SJCRH30 (cell line): ENCODE data around the gene NR4A2. TPM values are rescaled to one million over a fixed set of nuclear protein-coding genes. Genes with fewer than 3 reads are reported as not detected.

Experiments
- DNase-seq, 2 experiments: peaks; one replicate each; pipeline ENCODE4 v3.0.0-alpha.2; 2015 to 2020
- H3K27ac ChIP-seq: fragments of 250-450 bp; sonication (Bioruptor Pico); 2 replicates; pipeline ENCODE4 v1.5.1; 2020; ENCODE audit warnings: mild to moderate bottlenecking, moderate library complexity
- H3K27me3 ChIP-seq: fragments of 250-450 bp; sonication (Bioruptor Pico); 2 replicates; pipeline ENCODE4 v1.5.1; 2020; ENCODE audit warnings: mild to moderate bottlenecking, moderate library complexity
- H3K36me3 ChIP-seq: fragments of 250-450 bp; sonication (Bioruptor Pico); 2 replicates; pipeline ENCODE4 v1.5.1; 2020; ENCODE audit warnings: mild to moderate bottlenecking, moderate library complexity
- H3K4me1 ChIP-seq: fragments of 250-450 bp; sonication (Bioruptor Pico); 2 replicates; pipeline ENCODE4 v1.5.1; 2020; ENCODE audit warnings: mild to moderate bottlenecking, moderate library complexity
- H3K4me3 ChIP-seq: fragments of 250-450 bp; sonication (Bioruptor Pico); 2 replicates; pipeline ENCODE4 v1.5.1; 2020; ENCODE audit warnings: mild to moderate bottlenecking, moderate library complexity
- H3K9me3 ChIP-seq: fragments of 250-450 bp; sonication (Bioruptor Pico); replicated peaks from 2 replicates; pipeline ENCODE4 v1.5.1; 2020; ENCODE audit warnings: mild to moderate bottlenecking, moderate library complexity
- total RNA-seq: library from RNA; depleted of rRNA; stranded (reverse); fragments of >200 nt; shearing (Covaris generic); gene quantifications from 2 replicates; pipeline ENCODE4 v1.2.3, GENCODE V29; 2014

NR4A2 gene
- total RNA-seq, 1 experiment from 2014 or later: 0.51 TPM

GRCh38 chr2:156343096-156343939, 10.8 kb upstream of the NR4A2 start:
- no peaks in the 10 kb centered on the region for H3K27me3 ChIP-seq
- no peaks in the 10 kb centered on the region for H3K4me1 ChIP-seq
- H3K27ac ChIP-seq: peak overlapping the region; percentile 82
- DNase-seq: peak in 1 of 2 experiments; percentile 8
- H3K4me3 ChIP-seq: peak overlapping the region; percentile 97
- H3K9me3 ChIP-seq: no peaks in the 10 kb centered on the region
- H3K36me3 ChIP-seq: no peaks in the 10 kb centered on the region

GRCh38 chr2:156342254-156343095, 10.0 kb upstream of the NR4A2 start:
- Histone ChIP-seq H3K4me1 (no peaks in the 10 kb centered on the region), H3K27ac (peak overlapping the region; percentile 100), H3K4me3 (peak overlapping the region; percentile 97), H3K27me3 (no peaks in the 10 kb centered on the region), H3K36me3 (no peaks in the 10 kb centered on the region), H3K9me3 (no peaks in the 10 kb centered on the region)
- DNase-seq: peak; percentile 88 to 91

- peak overlapping the region; percentile 97 for H3K4me3 ChIP-seq
- H3K4me1 ChIP-seq: no peaks in the 10 kb centered on the region
- DNase-seq: peak; percentile 95
- H3K36me3 ChIP-seq: no peaks in the 10 kb centered on the region
- H3K9me3 ChIP-seq: no peaks in the 10 kb centered on the region
- H3K27ac ChIP-seq: peak overlapping the region; percentile 100
- H3K27me3 ChIP-seq: no peaks in the 10 kb centered on the region
Measured at GRCh38 chr2:156341452-156342253, 9.1 kb upstream of the NR4A2 start.

GRCh38 chr2:156340804-156341451, 8.4 kb upstream of the NR4A2 start:
- no peak for DNase-seq
- Histone ChIP-seq H3K4me3 (peak overlapping the region; percentile 97), H3K36me3 (no peaks in the 10 kb centered on the region), H3K27ac (peak overlapping the region; percentile 100), H3K27me3 (no peaks in the 10 kb centered on the region), H3K9me3 (no peaks in the 10 kb centered on the region), H3K4me1 (peaks cover 2% of the 10 kb centered on the region)

GRCh38 chr2:156340377-156340776, 7.9 kb upstream of the NR4A2 start:
- Histone ChIP-seq H3K9me3 (no peaks in the 10 kb centered on the region), H3K27me3 (no peaks in the 10 kb centered on the region), H3K4me1 (peaks cover 6% of the 10 kb centered on the region), H3K27ac (no peak overlapping the region), H3K4me3 (no peak overlapping the region), H3K36me3 (no peaks in the 10 kb centered on the region)
- no peak for DNase-seq

- no peak for DNase-seq
- Histone ChIP-seq H3K4me3 (no peak overlapping the region), H3K36me3 (no peaks in the 10 kb centered on the region), H3K27me3 (no peaks in the 10 kb centered on the region), H3K27ac (no peak overlapping the region), H3K9me3 (no peaks in the 10 kb centered on the region), H3K4me1 (peaks cover 6% of the 10 kb centered on the region)
Measured at GRCh38 chr2:156339865-156340264, 7.3 kb upstream of the NR4A2 start.

- no peak overlapping the region for H3K27ac ChIP-seq
- no peaks in the 10 kb centered on the region for H3K9me3 ChIP-seq
- no peak for DNase-seq
- H3K4me3 ChIP-seq: no peak overlapping the region
- no peaks in the 10 kb centered on the region for H3K27me3 ChIP-seq
- H3K4me1 ChIP-seq: peaks cover 6% of the 10 kb centered on the region
- H3K36me3 ChIP-seq: no peaks in the 10 kb centered on the region
Measured at GRCh38 chr2:156339110-156339847, 6.8 kb upstream of the NR4A2 start.

GRCh38 chr2:156338578-156338977, 6.1 kb upstream of the NR4A2 start:
- Histone ChIP-seq H3K27ac (no peak overlapping the region), H3K4me1 (peaks cover 6% of the 10 kb centered on the region), H3K9me3 (no peaks in the 10 kb centered on the region), H3K36me3 (no peaks in the 10 kb centered on the region), H3K27me3 (no peaks in the 10 kb centered on the region), H3K4me3 (no peak overlapping the region)
- DNase-seq: no peak

- peak; percentile 79 to 84 for DNase-seq
- Histone ChIP-seq H3K27me3 (no peaks in the 10 kb centered on the region), H3K4me1 (peaks cover 6% of the 10 kb centered on the region), H3K36me3 (no peaks in the 10 kb centered on the region), H3K9me3 (no peaks in the 10 kb centered on the region), H3K27ac (peak overlapping the region; percentile 48), H3K4me3 (peak overlapping the region; percentile 71)
Measured at GRCh38 chr2:156334496-156335478, 2.3 kb upstream of the NR4A2 start.

- Histone ChIP-seq H3K4me1 (peaks cover 6% of the 10 kb centered on the region), H3K36me3 (no peaks in the 10 kb centered on the region), H3K27me3 (no peaks in the 10 kb centered on the region), H3K9me3 (no peaks in the 10 kb centered on the region), H3K27ac (peak overlapping the region; percentile 48), H3K4me3 (peak overlapping the region; percentile 71)
- peak; percentile 49 to 67 for DNase-seq
Measured at GRCh38 chr2:156333951-156334495, 1.5 kb upstream of the NR4A2 start.

GRCh38 chr2:156333274-156333950, 891 bp upstream of the NR4A2 start:
- Histone ChIP-seq H3K27me3 (no peaks in the 10 kb centered on the region), H3K4me1 (peaks cover 6% of the 10 kb centered on the region)

GRCh38 chr2:156332284-156332533, 312 bp downstream of the NR4A2 start:
- Histone ChIP-seq H3K9me3 (no peaks in the 10 kb centered on the region), H3K27ac (peak overlapping the region; percentile 1; the same call in 1 of the 2 replicates), H3K4me1 (peaks cover 6% of the 10 kb centered on the region), H3K36me3 (no peaks in the 10 kb centered on the region), H3K27me3 (no peaks in the 10 kb centered on the region), H3K4me3 (peak overlapping the region; percentile 71)
- no peak for DNase-seq

More at GRCh38 chr2:156333274-156333950, 891 bp upstream of the NR4A2 start:
- Histone ChIP-seq H3K27ac (peak overlapping the region; percentile 48; the same call in 1 of the 2 replicates), H3K4me3 (peak overlapping the region; percentile 71), H3K36me3 (no peaks in the 10 kb centered on the region), H3K9me3 (no peaks in the 10 kb centered on the region)
- no peak for DNase-seq
